Left lung (tissue), 10 donors: ENCODE results near the gene CALML4. TPM values are rescaled to one million over a fixed set of nuclear protein-coding genes. Genes with fewer than 3 reads are reported as not detected.
"Not testable (repeated sequence)": the region's sequence is repeated elsewhere in the genome, so short reads cannot be mapped to it uniquely, and the experiment has no call there.

Source experiments
- ATAC-seq: fragments of 200-7000 bp; cut with Tn5 transposase; one replicate; pipeline ENCODE4 v1.9.1; 2020; ENCODE audit warnings: moderate library complexity
- DNase-seq, 4 donors: peaks; one replicate each; pipeline ENCODE4 v3.0.0-alpha.2; 2013 to 2020
- H3K27ac ChIP-seq, 2 donors: fragments of 200-600 bp; sonication (generic) in 1 of 2; one replicate each; pipeline versions ENCODE4 v1.5.0 to v1.8.0; 2020 to 2021
- H3K27me3 ChIP-seq, 2 donors: fragments of 200-600 bp; sonication (generic) in 1 of 2; one replicate each; pipeline versions ENCODE4 v1.5.0 to v1.8.0; 2020 to 2021
- H3K36me3 ChIP-seq, 2 donors: fragments of 200-600 bp; sonication (generic) in 1 of 2; one replicate each; pipeline versions ENCODE4 v1.5.0 to v1.8.0; 2020 to 2021
- H3K4me1 ChIP-seq, 2 donors: fragments of 200-600 bp; one replicate each; pipeline ENCODE4 v1.8.0; 2021
- H3K4me3 ChIP-seq, 2 donors: fragments of 200-600 bp; sonication (generic) in 1 of 2; one replicate each; pipeline versions ENCODE4 v1.5.0 to v1.8.0; 2020 to 2021; ENCODE audit warnings: mild to moderate bottlenecking in 1 of 2
- H3K9me3 ChIP-seq, 2 donors: fragments of 200-600 bp; sonication (generic) in 1 of 2; one replicate each; pipeline versions ENCODE4 v1.5.0 to v1.8.0; 2020 to 2021
- intact Hi-C, 2 donors: fragments of 100-400 bp; cut with DNase I; formaldehyde crosslinking; loops; one replicate each; pipeline versions ENCODE4 v1.11.2 to v1.14.2; 2022
- polyA plus RNA-seq, 6 donors: library from polyadenylated mRNA; unstranded; fragments of 120-200 nt; gene quantifications; one replicate each; pipeline ENCODE4 v1.2.1, GENCODE V29; 2013; ENCODE audit not compliant: insufficient read length in 6 of 6
- total RNA-seq, 2 donors: library from RNA; stranded (reverse); fragmentation: NEBNext Ultra II Directional; extraction: Animal tissue kit (Norgen Biotek cat#: 25700); gene quantifications; one replicate each; pipeline ENCODE4 v1.2.1, GENCODE V29; 2021
- TF ChIP-seq, protein P1 (sequence below), 2 donors: fragments of 200-600 bp; sonication (generic) in 1 of 2; IDR thresholded peaks; one replicate each; pipeline versions ENCODE4 v1.5.0 to v1.8.0; 2021; ENCODE audit warnings: antibody characterized with exemption in 2 of 2
- donor health status: DM: no; HTN: yes; CAD: no.
- donor health status: DM: no; HTN: no; CAD: no.

Gene CALML4
- total and polyA plus RNA-seq, 8 donors: 3.0 to 20.2 (median 13.2) TPM

DNA sequence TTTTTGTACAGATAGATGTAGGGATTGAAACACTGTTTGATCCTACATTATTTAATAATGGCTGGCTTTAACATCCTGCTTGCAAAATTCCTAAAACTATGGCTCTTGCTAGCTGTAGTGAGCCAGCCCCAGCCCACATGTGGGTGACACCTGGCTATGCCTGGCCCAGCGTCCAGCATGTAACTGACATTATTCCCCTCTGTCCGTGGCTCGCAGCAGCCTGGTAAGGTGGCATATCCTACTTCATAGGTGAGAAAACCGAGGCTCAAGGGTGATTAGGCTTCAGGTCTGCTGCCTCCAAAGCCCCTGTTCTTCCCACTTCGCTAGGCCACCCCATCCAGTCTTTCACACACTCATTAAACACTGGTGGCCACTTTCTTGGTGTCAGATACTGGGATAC, 1.6 kb downstream of the CALML4 start:
- no peaks in the 10 kb centered on the region for H3K36me3 ChIP-seq
- H3K27me3 ChIP-seq: no peaks in the 10 kb centered on the region
- DNase-seq (no peak), ATAC-seq (no peak)
- H3K4me3 ChIP-seq: no peak overlapping the region
- no peak overlapping the region for H3K27ac ChIP-seq
- intact Hi-C loops: no loop called here
- H3K4me1 ChIP-seq: peaks cover 9 to 47% of the 10 kb centered on the region in 2 donors
- TF ChIP-seq, protein P1, sequence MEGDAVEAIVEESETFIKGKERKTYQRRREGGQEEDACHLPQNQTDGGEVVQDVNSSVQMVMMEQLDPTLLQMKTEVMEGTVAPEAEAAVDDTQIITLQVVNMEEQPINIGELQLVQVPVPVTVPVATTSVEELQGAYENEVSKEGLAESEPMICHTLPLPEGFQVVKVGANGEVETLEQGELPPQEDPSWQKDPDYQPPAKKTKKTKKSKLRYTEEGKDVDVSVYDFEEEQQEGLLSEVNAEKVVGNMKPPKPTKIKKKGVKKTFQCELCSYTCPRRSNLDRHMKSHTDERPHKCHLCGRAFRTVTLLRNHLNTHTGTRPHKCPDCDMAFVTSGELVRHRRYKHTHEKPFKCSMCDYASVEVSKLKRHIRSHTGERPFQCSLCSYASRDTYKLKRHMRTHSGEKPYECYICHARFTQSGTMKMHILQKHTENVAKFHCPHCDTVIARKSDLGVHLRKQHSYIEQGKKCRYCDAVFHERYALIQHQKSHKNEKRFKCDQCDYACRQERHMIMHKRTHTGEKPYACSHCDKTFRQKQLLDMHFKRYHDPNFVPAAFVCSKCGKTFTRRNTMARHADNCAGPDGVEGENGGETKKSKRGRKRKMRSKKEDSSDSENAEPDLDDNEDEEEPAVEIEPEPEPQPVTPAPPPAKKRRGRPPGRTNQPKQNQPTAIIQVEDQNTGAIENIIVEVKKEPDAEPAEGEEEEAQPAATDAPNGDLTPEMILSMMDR (IDR thresholded peaks at IDR 0.05): no peak
- H3K9me3 ChIP-seq: no peaks in the 10 kb centered on the region

DNA sequence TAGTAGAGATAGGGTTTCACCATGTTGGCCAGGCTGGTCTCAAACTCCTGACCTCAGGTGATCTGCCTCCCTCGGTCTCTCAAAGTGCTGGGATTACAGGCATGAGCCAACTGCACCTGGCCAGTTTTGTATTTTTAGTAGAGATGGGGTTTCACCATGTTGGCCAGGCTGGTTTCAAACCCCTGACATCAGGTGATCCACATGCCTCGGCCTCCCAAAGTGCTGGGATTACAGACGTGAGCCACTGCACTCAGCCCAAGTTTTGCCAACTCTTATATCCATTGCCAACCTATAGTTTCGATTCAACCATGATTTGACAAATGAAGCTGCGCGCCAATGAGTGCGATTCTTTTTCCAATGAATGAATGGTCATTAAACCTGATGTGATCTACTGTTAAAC, 2.1 kb downstream of the CALML4 start:
- DNase-seq, H3K36me3 ChIP-seq, intact Hi-C loops, H3K4me3 ChIP-seq, ATAC-seq, H3K27me3 ChIP-seq, H3K27ac ChIP-seq, H3K9me3 ChIP-seq: not testable (repeated sequence)
- peaks cover 9 to 42% of the 10 kb centered on the region in 2 donors for H3K4me1 ChIP-seq

DNA sequence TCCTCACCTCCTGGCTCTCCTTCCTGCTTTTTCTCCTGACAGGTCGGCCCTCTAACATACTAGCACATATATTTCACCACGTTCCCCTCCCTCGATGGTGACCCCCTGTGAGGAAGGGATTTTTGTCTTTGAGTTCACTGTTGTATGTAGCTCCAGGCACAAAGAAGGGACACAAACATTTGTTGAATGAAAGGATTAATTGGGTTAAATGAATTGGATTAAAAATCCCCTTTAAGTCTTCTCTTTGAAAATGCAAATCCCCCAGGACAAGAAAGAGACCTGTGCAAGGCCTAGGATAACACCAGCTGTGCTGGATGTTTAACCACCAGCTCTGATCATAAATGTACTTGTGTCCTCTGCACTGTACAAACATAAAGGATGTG, 3.3 kb downstream of the CALML4 start:
- Histone ChIP-seq H3K9me3 (no peaks in the 10 kb centered on the region), H3K4me3 (no peak overlapping the region), H3K27ac (no peak overlapping the region), H3K4me1 (peaks cover 9 to 32% of the 10 kb centered on the region in 2 donors), H3K27me3 (no peaks in the 10 kb centered on the region), H3K36me3 (peaks cover 0 to 12% of the 10 kb centered on the region in 2 donors)
- ATAC-seq (no peak), DNase-seq (no peak)
- intact Hi-C loops: no loop called here
- TF ChIP-seq, protein P1 (IDR thresholded peaks at IDR 0.05): no peak

DNA sequence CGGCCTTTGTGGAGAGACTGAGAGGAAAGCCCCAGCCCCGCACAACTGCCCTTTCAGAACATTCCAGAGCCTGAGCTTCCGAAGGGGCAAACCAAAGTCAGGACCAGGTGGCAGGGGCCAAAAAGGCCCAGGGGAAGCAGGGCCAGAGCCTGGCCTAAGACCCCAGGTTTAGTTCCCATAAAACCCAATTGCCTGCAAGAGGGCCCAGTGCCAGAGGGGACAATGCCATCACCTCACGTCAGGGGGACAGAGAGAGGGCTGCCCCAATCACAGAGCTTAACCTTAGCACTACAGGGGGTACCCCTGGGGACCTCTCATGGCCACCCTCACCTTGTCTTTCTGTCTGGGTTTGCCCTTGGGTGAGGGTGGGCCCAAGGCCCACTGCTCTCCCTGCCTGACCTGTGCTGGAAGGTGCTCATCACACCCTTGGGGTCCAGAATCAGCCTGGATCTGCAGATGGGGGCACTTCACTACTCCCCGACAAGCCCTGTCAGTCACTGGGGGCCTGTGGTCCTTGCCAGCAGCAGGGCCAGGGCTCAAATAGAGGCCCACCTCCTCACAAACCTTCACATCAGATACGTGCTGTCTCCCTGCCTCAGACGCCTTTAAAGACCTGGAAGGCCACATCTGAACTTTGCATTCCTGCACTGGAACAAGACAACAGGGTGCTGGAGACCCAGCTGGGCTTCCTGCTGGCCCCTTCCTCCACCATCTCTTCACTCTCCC, 3.8 kb downstream of the CALML4 start:
- Histone ChIP-seq H3K9me3 (no peaks in the 10 kb centered on the region), H3K4me3 (no peak overlapping the region), H3K4me1 (peaks cover 8 to 26% of the 10 kb centered on the region in 2 donors), H3K36me3 (peaks cover 0 to 18% of the 10 kb centered on the region in 2 donors), H3K27me3 (no peaks in the 10 kb centered on the region), H3K27ac (no peak overlapping the region)
- DNase-seq (no peak), ATAC-seq (no peak)
- intact Hi-C loops: no loop called here
- TF ChIP-seq, protein P1 (IDR thresholded peaks at IDR 0.05): no peak

DNA sequence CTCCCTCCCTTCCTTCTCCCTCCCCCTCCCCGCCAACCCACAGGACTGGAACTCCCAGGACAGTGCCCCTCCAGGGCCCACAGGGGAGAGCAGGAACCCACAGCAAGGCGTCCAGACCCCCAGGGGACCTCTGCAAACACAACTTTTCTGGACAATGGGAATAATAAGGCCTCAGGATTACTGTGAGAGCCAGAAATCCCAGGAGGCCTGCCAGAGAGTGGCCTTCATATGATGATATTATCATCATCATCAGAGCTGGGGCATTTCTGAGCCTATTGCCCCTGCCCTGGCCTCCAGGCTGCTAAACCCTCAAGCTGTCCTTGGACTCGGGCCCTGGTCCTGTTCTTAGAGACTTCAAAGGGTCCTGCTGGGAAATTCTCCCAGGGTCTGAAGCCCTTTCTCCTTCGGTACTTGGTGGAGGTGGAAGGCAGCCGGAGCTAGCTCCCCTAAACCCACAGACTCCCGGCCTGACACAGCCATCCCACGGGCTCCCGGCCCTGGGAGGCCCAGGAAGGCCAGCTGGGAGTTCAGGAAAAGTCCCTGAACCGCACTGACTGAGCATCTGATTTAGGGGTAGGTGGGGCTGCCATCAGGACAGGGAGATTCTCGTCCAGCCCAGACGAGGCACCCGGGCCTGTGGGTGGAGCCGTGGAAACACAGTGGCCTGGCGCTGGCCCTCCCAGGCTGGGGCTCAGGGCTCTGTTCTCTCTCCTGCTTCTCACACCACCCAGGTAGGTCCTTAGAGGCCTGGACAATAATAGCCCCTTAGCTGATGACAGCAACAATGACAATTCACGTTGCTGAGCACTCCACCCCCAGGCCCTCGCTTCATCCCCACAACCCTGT, 4.9 kb downstream of the CALML4 start:
- Histone ChIP-seq H3K36me3 (peaks cover 0 to 29% of the 10 kb centered on the region in 2 donors), H3K27ac (no peak overlapping the region), H3K4me3 (no peak overlapping the region), H3K9me3 (no peaks in the 10 kb centered on the region), H3K27me3 (no peaks in the 10 kb centered on the region), H3K4me1 (peaks cover 0 to 15% of the 10 kb centered on the region in 2 donors)
- TF ChIP-seq, protein P1 (IDR thresholded peaks at IDR 0.05): no peak
- intact Hi-C loops: no loop called here
- no peak for DNase-seq
- no peak for ATAC-seq
